SW480 (cell line): ENCODE data around the gene SPG21.
"Not testable (repeated sequence)": the region's sequence is repeated elsewhere in the genome, so short reads cannot be mapped to it uniquely, and the experiment has no call there.

ENCODE experiments used
- DNase-seq: peaks from one replicate; pipeline ENCODE4 v3.0.0-alpha.2; 2016; ENCODE audit warnings: low spot score

SPG21 gene

GRCh38 chr15:64989416-64990167 lies at the start of gene SPG21:
Gene SPG21, minus strand, starts transcription at chr15:64989914. Its CDS starts 6,345 bp downstream, at chr15:64983569.
- peak; percentile 83 for DNase-seq

DNA sequence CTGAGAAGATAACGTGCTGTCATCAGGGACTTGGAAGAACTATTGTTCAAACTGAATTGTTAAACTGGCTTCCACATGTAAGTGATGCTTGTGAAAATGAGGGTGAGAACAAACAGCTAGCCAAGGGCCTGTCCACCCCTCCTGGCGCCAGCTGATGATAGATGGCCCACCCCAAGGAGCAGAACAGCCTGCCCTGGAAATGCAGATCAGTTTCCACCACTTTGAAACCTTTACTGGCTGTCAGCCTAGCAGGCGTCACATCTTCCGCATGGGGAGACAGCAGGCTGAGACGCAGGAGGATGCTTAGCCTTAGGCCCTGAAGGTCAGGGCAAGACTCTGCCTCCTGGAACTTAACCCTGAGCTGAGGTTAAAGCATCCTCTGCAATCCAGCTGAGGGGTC lies 49.1 kb upstream of the SPG21 start:
- DNase-seq: no peak

DNA sequence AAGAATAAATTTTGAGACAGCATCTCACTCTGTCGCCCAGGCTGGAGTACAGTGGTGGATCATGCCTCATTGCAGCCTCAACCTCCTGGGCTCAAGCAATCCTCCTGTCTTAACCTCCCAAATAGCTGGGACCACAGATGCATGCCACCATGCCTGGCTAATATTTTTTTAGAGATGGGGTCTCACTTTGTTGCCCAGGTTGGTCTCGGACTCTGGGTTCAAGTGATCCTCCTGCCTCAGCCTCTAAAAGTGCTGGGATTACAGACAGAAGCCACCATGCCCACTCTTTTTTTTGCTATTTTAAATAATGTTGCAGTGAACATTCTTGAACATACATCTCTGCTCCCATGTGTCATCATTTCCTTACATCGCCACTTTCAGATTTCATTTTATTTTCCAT lies 48.7 kb upstream of the SPG21 start:
- no peak for DNase-seq

DNA sequence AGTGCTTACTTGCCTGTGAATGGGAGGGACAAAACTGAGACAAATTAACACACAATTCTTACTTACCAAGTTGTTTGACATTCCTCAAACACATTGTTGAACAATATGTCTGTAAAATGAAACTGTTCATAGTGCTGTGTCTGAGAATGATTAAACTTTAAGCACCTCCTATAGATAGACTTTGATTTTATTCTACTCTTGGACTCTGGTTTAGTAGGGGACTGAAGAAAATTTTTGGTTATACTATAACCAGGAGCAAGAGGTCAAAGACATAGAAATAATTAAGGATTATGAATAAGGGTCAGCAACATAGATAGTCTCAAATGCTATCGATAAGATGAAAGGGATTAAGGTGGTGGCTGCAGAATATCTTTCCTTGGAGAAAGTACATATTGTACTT lies 47.6 kb upstream of the SPG21 start:
- DNase-seq: no peak

DNA sequence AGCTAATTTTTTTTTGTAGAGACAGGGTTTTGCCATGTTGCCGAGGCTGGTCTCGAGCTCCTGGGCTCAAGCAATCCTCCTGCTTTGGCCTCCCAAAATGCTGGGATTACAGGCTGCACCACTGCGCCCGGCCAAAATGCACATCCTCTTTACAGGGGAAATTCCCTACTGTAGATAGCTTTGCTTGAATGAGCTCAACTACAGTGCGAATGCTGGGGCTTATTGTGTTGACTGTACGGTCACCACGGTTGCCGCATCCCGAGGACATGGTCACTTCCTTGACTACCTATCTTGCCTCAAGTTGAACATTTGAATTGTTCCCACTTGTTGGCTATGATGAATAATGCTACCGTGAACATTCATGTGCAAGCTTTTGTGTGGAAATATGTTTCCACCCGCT lies 45.0 kb upstream of the SPG21 start:
- DNase-seq: no peak

- peak; percentile 65 for DNase-seq
These were observed 44.0 kb upstream of the SPG21 start for GRCh38 chr15:65033659-65034269.

DNA sequence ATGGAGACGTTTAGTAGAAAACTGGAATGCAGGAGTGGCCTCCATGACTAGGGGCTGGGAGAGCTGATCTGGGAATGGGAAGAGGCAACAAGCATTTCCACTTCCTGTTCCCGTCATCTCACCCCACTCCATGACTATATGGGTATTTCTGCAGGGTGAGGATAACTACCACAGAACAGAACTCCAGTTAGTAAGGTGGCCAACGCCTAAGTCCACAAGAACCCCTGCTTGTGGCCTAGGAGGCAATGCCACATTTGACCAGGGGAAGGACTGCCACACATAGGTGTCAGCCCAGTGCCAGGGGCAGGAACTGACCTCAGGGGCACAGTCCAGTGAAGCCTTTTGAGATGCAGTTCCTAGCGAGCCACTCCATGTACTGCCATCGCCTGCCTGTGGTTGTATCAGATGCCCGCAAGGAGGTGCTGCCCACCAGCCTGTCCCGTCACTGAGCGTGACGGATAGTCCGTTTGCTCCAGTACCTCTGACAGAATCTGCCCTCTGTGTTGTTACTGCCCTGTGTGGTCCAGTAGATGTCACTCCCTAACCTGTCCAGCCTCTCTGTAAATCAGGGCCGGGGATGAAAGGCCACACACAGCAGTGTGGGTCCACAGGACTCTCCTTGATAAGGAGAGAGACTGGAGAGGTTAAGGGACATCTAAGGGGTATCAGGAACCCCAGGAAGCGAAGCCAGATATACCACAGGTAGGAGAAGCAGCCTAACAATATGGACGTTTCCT lies 43.3 kb upstream of the SPG21 start:
- peak; percentile 92 for DNase-seq

DNA sequence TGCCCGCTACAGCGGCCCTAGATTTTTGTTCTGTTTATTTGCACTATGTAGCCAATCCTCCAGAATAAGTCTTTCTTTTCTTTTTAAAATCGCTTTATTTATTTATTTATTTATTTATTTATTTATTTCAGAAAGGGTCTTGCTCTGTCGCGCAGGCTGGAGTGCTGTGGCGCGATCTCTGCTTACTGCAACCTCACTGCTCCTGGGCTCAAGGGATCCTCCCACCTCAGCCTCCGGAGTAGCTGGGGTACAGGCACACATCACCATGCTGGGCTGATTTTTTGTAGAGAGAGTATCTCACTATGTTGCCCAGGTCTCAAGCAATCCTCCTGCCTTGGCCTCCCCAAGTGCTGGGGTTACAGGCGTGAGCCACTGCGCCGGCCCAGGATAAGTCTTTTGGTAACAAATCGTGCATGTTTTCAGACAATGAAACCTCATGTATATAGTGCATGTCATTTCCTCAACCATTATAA lies 40.1 kb upstream of the SPG21 start:
- DNase-seq: no peak

DNA sequence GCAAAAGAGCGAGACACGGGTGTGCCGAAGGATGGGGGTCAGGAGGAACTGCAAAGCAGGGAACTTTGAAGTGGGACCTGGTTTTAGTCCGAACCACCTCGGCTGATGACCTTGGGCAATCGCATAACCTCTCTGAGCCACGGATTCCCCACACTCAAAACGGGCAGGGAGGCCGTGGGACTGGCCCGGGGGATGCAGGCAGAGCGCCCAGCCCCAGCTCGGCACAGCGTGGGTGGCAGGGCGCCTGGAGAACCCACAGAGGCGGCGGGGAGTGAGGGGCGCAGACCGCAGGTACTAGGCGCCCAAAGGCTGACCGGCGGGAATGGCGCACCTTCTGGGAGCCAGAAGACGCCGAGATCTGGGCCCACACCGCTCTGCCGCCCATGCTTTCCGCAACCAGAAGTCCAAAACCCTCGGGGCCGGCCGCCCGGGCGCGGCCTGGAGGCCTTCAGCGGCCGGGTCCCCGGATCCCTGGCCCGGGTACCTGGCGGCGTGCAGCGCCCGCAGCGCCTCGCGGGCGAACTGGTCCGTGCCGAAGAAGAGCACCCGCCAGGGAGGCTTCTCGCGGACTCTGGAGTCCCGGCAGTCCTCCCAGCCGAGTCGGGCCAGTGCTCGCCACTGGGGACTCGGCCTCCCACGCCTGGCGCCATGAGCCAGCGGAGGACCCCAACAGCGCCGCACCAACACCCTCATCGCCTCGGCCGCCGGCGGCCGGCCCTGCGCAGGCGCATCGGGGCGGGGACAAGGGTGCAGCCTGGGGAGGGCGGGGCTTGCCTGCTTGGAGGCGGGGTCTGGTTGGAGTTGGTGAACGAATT lies 39.4 kb upstream of the SPG21 start, which contains the start of gene MTFMT:
TSS of gene MTFMT (minus strand) at position 719 of the 815 bp plus-strand sequence. CDS start at position 693, 26 bp downstream.
- peak; percentile 75 for DNase-seq

DNA sequence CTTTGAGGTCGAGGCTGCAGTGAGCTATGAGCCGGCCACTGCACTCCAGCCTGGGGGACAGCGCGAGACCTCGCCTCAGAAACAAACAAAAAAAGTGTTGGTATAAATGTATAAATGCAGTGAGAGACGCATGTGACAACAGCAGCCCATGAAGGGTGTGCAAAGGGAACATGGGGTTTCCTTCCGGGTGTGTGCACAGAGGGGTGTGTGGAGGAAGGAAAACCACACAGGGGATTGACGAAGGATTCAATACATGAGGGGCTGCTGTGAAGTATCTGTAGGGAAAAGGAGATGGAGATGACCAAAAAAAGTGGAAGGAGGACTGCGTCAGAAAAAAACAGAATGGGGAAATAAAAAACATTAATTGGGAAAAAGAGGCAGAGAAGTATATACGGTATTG lies 38.6 kb upstream of the SPG21 start:
- no peak for DNase-seq

- no peak for DNase-seq
These were observed 37.9 kb upstream of the SPG21 start for GRCh38 chr15:65027593-65027992.

DNA sequence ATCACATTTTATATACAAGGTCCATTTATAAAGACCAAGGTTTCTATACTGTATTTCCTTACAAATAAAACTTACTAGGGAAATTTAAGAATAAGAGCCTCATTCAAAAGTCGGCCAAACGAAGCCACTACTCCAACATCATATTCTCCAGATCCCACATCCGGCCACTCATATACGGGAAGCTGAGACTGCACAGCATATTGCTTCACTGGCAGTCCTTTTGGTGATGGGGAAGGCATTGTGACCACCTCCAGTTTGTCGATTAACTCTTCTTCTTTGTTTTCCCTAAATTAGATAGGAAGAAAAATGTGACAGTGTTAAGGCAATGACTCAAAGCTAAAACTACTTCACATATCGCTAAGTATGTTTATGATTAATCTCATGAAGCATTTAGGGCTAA lies 37.0 kb upstream of the SPG21 start:
- no peak for DNase-seq

GRCh38 chr15:65021488-65021887 lies 31.8 kb upstream of the SPG21 start:
- DNase-seq: no peak

- DNase-seq: no peak
These were observed 30.7 kb upstream of the SPG21 start for GRCh38 chr15:65020419-65020818.

DNA sequence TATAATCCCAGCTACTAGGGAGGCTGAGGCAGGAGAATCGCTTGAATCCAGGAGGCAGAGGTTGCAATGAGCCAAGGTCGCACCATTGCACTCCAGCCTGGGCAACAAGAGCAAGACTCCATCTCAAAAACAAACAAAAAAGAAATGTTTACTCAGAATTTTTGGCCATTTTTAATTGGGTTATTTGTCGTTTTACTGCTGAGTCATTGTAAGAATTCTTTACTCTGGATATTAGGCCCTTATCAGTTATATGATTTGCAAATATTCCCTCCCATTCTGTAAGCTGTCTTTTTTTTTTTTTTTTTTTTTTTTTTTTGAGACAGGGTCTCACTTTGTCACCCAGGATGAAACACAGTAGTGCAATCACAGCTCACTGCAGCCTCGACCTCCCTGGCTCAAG lies 21.5 kb upstream of the SPG21 start:
- not testable (repeated sequence) for DNase-seq

GRCh38 chr15:65008983-65009382 lies 19.3 kb upstream of the SPG21 start:
- DNase-seq: no peak

DNA sequence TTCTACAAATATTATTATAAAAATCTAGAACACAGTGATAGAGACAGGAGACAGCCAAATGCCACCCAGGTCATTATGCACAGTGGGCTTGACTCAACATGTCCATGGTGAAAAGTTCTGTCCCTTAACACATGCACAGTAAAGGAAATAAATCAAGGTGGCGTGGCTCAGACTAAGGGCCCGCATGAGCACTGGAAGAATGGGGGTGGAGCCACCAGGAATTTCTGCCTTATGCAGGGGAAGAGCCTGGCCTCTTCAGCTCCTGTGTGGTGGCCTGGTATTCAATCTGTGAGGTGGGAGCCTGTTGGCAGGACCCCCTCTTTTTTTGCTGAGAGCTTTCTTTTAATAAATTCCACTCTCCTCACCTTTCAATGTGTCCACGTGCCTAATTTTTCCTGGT lies 17.2 kb upstream of the SPG21 start:
- DNase-seq: no peak

DNA sequence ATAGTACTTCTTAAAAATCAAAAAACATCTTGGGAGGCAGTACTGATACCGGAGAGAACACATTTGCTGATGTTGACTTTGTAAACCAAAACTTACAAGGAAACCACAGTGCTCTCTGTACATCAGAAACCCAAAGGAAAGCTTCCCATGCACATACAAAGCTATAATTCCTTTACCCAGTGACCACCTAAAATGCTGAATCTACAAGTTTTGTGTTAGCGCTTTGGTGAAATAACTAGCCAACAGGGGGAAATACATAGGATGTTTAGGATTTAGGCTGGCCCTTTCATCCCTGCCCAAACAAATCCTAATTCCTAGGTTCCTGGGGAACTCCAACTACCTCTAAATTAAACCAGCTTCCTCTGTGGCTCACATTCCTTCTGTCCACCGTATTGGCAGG lies 15.3 kb upstream of the SPG21 start:
- DNase-seq: no peak

DNA sequence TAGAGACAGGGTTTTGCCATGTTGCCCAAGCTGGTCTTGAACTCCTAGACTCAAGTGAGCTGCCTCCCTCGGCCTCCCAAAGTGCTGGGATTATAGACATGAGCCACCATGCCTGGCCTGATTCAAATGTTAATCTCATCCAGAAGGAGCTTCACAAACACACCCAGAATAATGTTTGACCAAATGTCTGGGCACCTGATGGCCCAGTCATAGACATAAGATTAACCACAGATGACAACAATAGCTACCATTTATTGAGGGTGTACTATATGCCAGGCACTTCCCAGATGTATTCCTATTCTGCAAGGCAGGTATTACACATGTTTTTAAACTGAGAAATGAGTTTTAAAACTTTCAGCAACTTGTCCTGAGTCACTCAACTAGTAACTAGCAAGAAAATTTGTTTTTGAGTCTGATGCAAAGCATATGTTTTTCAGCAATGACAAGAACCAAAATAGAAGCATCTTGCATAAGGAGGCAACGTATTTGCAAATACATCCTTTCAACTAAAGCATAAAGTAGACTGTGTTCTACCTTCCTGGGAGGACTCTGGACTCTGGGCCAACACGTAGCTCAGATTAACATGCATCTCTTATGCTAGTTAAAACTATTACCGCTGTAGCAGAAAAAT lies 8.1 kb upstream of the SPG21 start:
- no peak for DNase-seq

GRCh38 chr15:64997066-64997465 lies 7.4 kb upstream of the SPG21 start:
- DNase-seq: no peak

DNA sequence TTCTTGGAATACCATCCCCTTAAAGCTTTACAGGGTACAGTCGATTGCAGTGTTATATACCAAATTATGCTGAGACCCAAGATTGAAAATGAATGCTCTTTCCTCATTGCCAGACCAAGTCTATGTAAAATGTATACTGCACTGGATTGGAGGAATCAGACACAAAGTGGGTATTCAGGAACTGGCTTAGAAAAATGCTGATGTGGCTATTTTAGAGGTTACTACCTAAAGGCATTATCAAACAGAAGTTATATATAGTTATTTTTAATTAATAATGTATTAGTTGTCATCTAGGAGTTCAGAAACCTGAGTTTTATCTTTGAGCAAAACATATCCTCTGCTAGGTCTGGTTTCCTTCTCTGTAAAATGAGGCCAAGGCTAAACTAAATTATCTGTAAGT lies 3.6 kb upstream of the SPG21 start:
- DNase-seq: no peak
